Embryonic facial prominence (tissue), 1 donor: ENCODE measurements around the gene ZBED1.
"Not testable (repeated sequence)": the region's sequence is repeated elsewhere in the genome, so short reads cannot be mapped to it uniquely, and the experiment has no call there.

Experiments
- DNase-seq: peaks from one replicate; pipeline ENCODE4 v3.0.0-alpha.2; 2016; ENCODE audit errors: extremely low spot score

Gene ZBED1

GRCh38 chrX:2519638-2520037, 18.9 kb upstream of the ZBED1 start:
- DNase-seq: not testable (repeated sequence)

- no peak for DNase-seq
Observed at GRCh38 chrX:2517055-2517454, 16.3 kb upstream of the ZBED1 start.

GRCh38 chrX:2516623-2517022, 15.8 kb upstream of the ZBED1 start:
- DNase-seq: no peak

- no peak for DNase-seq
Observed at GRCh38 chrX:2514131-2514530, 13.4 kb upstream of the ZBED1 start.

- no peak for DNase-seq
Observed at GRCh38 chrX:2513121-2513664, 12.4 kb upstream of the ZBED1 start.

- DNase-seq: no peak
Observed at GRCh38 chrX:2512501-2512900, 11.7 kb upstream of the ZBED1 start.

- DNase-seq: no peak
Observed at GRCh38 chrX:2511326-2511725, 10.6 kb upstream of the ZBED1 start.

GRCh38 chrX:2508648-2509335, 8.0 kb upstream of the ZBED1 start:
- DNase-seq: no peak

- DNase-seq: no peak
Observed at GRCh38 chrX:2507904-2508627, 7.3 kb upstream of the ZBED1 start.

- no peak for DNase-seq
Observed at GRCh38 chrX:2507196-2507595, 6.4 kb upstream of the ZBED1 start.

- not testable (repeated sequence) for DNase-seq
Observed at GRCh38 chrX:2505341-2505740, 4.6 kb upstream of the ZBED1 start.

GRCh38 chrX:2504706-2505332, 4.0 kb upstream of the ZBED1 start:
- DNase-seq: no peak

- no peak for DNase-seq
Observed at GRCh38 chrX:2503591-2504500, 3.1 kb upstream of the ZBED1 start.

- no peak for DNase-seq
Observed at GRCh38 chrX:2502668-2503519, 2.1 kb upstream of the ZBED1 start.

- DNase-seq: no peak
Observed at GRCh38 chrX:2502120-2502667, 1.4 kb upstream of the ZBED1 start.

- DNase-seq: no peak
Observed at GRCh38 chrX:2501559-2502102, 855 bp upstream of the ZBED1 start.

GRCh38 chrX:2500091-2500802, 529 bp downstream of the ZBED1 start:
- DNase-seq: no peak

GRCh38 chrX:2499507-2499906, 1.3 kb downstream of the ZBED1 start:
- no peak for DNase-seq

GRCh38 chrX:2498781-2499302, 1.9 kb downstream of the ZBED1 start:
- peak; percentile 22 for DNase-seq
